ENCODE data around the gene TIMM21. TPM values are rescaled to one million over a fixed set of nuclear protein-coding genes. Genes with fewer than 3 reads are reported as not detected.
A peak's percentile ranks its signal among the peaks of the same experiment; 100 is the strongest.

Gene TIMM21
- total RNA-seq, 1 experiment from 2014 or later = 43.0 TPM

DNA sequence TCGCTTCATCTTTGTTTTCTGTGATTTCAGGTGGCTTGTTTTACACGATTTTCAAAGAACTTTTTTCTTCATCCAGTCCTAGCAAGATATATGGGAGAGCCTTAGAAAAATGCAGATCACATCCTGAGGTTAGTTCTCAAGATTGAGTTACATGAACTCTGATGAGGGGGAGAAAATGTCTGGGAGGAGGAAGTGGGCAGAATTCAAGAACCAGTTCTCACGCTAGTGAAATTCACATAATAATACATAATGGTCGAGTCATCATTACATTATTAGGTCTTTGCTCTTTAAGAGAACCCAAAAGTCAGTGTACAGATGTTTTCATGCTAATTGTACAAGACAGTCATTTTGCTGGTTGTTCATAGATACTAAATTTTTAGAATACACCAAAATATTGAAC lies 7.0 kb downstream of the TIMM21 start:
- peaks cover 7% of the 10 kb centered on the region for H3K36me3 ChIP-seq (replicated peaks; ENCODE audit: control insufficient read depth, insufficient read depth, low read length)
- no peak overlapping the region for H3K4me3 ChIP-seq (ENCODE audit: insufficient read depth, low read depth, low read length)
- no peaks in the 10 kb centered on the region for H3K27me3 ChIP-seq (ENCODE audit: control insufficient read depth, insufficient read depth, low read length)
- no peak for DNase-seq

DNA sequence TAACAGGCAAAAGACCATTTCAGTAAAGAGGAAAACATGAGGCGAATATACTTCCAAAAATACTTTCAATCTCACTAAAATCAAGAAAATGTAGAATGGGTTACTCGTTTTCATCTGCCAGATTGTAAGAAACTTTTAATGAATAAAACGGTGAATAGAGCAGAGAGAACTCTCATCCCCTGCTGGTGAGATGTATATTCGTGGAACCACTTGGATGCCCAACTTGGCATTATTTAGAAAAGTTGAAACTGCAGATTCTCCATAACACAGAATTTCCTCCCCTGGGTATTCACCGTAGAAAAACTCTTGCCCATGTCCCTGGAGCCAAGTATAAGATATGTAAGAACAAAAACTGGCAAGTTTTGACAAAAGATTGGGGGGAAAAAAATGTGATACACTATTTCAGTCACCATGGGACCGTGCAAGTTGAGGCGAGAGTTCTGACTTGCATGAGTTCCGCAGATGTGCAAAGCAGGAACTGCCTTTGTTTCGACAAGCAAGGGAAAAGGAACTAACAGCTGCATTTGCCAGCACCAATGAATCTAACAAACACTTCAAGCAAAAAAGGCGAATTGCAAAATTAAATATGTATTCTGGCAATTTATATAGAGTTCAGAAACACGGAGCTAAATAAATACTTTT lies 14.8 kb downstream of the TIMM21 start:
- no peak overlapping the region for H3K4me3 ChIP-seq (ENCODE audit: insufficient read depth, low read depth, low read length)
- H3K36me3 ChIP-seq (replicated peaks; ENCODE audit: control insufficient read depth, insufficient read depth, low read length) = peaks cover 3% of the 10 kb centered on the region
- DNase-seq = no peak
- H3K27me3 ChIP-seq (ENCODE audit: control insufficient read depth, insufficient read depth, low read length) = no peaks in the 10 kb centered on the region

DNA sequence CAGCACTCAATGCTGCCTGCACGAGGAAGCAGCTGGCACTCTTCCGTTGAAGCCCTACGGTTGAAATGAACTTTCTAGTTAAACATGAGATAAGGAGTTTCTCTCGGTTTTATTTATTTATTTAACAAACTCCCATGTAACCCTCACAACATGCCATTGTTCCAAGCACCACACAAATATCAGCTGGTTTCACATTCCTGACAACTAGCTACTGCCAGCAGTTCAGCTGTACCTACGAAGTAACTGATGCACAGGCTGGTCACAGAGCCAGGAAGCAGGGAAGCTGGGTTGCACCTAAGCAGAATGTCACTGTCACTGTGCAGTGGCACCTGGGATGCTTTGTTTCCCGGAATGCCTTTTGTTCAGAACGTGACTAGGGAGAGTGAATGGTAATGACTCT lies 18.1 kb downstream of the TIMM21 start:
- DNase-seq = no peak
- Histone ChIP-seq H3K4me3 (ENCODE audit: insufficient read depth, low read depth, low read length) (no peak overlapping the region), H3K27me3 (ENCODE audit: control insufficient read depth, insufficient read depth, low read length) (no peaks in the 10 kb centered on the region; the same call in 1 of the 2 replicates), H3K36me3 (replicated peaks; ENCODE audit: control insufficient read depth, insufficient read depth, low read length) (no peaks in the 10 kb centered on the region)

DNA sequence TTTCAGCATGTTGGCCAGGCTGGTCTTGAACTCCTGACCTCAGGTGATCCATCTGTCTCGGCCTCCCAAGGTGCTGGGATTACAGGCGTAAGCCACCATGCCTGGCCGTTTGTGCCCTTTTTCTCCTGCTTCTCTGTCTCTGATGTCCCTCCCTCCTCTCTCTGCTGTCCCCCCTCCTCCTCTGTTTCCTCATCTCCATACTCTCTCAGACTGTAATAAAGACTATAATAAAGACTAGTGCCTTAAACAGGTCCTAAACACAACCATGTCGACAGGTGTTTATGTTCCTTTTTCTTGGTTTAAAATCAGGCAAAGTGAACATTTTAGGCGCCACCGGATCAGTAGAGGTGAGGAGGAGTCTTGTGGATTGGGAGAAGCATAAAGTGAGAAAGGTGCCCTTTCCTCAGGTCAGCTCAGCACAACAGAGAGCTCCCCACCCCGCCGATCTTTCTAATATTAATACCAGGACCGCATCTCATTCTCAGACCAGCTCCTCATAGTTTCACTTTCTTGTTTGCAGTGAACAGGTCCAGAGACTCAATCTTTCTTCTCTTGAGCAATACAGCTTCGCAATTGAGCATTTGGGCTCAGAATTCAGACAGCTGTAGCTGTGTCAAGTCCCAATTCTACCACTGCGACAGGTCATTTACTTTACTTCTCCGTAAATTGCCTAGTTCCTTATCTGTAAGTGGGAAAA lies 23.7 kb downstream of the TIMM21 start:
- no peak overlapping the region for H3K4me3 ChIP-seq (ENCODE audit: insufficient read depth, low read depth, low read length)

DNA sequence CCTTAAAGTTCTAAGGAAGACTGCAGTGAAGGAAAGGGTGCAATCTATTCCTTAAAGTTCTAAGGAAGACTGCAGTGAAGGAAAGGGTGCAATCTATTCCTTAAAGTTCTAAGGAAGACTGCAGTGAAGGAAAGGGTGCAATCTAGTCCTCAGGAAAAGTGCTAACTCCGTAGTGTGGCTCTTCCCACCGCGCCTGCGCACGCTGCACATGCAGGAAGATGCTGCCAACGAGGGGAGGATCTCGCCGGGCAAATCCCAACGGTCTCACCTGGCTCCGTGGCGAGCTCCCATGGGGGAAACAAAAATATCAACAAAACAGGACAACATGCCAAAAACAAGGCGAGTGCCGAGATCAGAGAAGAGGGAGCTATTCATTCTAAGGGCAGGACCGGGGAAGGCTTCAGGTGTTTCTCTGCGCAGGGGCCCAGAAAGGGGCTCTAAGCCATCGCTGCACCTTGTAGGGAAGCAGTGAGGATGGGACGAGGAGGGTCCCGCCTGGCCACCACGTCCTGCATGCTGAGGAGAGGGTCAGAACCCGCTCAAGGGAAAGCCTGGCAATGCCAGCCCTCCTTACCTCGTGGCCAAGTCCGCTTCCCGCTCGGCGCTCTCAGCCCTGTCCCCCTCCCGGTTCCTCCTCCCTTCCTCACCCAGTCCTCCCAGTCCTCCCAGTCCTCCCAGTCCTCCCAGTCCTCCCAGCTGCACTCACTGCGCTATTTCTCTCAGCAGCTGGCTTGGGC lies 24.5 kb downstream of the TIMM21 start:
- H3K27me3 ChIP-seq (ENCODE audit: control insufficient read depth, insufficient read depth, low read length) = no peaks in the 10 kb centered on the region; the same call in 1 of the 2 replicates
- DNase-seq = no peak
- H3K4me3 ChIP-seq (ENCODE audit: insufficient read depth, low read depth, low read length) = no peak overlapping the region
- H3K36me3 ChIP-seq (replicated peaks; ENCODE audit: control insufficient read depth, insufficient read depth, low read length) = no peaks in the 10 kb centered on the region

More for the DNA sequence above, 23.7 kb downstream of the TIMM21 start:
- no peaks in the 10 kb centered on the region; the same call in 1 of the 2 replicates for H3K27me3 ChIP-seq (ENCODE audit: control insufficient read depth, insufficient read depth, low read length)
- no peak for DNase-seq
- H3K36me3 ChIP-seq (replicated peaks; ENCODE audit: control insufficient read depth, insufficient read depth, low read length) = no peaks in the 10 kb centered on the region

DNA sequence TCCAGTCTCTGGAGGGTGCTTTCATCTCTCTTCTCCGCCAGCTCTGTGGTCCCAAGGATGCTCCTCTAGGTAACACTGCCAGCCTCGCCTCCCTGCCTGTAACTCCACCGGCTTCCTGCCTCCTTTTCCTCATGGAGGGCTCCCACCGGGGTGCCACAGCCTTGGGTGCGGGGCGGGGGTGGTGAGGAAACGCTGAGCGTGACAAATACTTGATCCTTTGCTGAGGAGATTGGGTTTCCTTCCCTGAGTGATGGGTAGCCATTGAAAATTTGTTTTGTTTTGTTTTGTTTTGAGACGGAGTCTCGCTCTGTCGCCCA lies 25.1 kb downstream of the TIMM21 start:
- H3K27me3 ChIP-seq (ENCODE audit: control insufficient read depth, insufficient read depth, low read length) = no peaks in the 10 kb centered on the region; the same call in 1 of the 2 replicates
- H3K4me3 ChIP-seq (ENCODE audit: insufficient read depth, low read depth, low read length) = no peak overlapping the region
- DNase-seq = no peak
- no peaks in the 10 kb centered on the region for H3K36me3 ChIP-seq (replicated peaks; ENCODE audit: control insufficient read depth, insufficient read depth, low read length)

DNA sequence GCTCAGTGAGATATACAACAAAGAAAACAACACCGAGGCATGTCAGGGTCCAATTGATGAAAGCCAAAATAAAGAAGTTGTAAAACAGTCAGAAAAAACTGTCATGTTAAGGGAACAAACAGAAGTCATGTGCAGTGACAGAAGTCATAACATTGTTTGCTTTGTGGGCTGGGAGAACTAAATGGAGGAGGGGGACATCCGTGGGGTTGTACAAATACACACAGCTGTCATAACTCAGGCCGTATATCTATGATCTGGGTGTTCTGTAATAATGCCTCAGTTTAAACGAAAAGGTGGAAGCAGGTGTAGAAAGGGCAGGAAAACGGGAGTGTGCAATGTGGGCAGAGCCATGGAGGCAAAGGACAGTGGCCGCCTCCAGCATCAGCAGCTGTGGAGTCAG lies 27.3 kb downstream of the TIMM21 start:
- no peaks in the 10 kb centered on the region; the same call in 1 of the 2 replicates for H3K27me3 ChIP-seq (ENCODE audit: control insufficient read depth, insufficient read depth, low read length)
- no peaks in the 10 kb centered on the region for H3K36me3 ChIP-seq (replicated peaks; ENCODE audit: control insufficient read depth, insufficient read depth, low read length)
- H3K4me3 ChIP-seq (ENCODE audit: insufficient read depth, low read depth, low read length) = no peak overlapping the region
- DNase-seq = no peak

DNA sequence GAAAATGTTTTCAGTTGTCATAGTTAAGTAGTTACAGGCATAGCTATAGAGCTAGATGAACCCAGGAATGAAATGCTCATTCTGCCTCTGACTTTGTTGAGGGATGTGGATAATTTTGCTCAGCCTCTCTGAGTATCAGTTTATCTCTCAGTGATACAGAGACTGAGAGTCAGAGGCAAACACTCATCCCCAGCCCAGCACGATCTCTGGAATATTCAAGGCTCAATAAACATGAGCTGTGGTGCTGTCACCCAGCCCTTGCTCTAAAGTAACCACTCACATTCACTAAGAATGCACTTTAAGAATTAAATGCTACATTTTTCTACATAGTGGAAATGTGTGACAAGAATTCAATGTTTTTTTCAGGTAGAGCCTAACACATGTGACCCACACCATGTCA lies 30.6 kb downstream of the TIMM21 start:
- Histone ChIP-seq H3K36me3 (replicated peaks; ENCODE audit: control insufficient read depth, insufficient read depth, low read length) (no peaks in the 10 kb centered on the region), H3K27me3 (ENCODE audit: control insufficient read depth, insufficient read depth, low read length) (no peaks in the 10 kb centered on the region), H3K4me3 (ENCODE audit: insufficient read depth, low read depth, low read length) (no peak overlapping the region)
- DNase-seq = no peak

DNA sequence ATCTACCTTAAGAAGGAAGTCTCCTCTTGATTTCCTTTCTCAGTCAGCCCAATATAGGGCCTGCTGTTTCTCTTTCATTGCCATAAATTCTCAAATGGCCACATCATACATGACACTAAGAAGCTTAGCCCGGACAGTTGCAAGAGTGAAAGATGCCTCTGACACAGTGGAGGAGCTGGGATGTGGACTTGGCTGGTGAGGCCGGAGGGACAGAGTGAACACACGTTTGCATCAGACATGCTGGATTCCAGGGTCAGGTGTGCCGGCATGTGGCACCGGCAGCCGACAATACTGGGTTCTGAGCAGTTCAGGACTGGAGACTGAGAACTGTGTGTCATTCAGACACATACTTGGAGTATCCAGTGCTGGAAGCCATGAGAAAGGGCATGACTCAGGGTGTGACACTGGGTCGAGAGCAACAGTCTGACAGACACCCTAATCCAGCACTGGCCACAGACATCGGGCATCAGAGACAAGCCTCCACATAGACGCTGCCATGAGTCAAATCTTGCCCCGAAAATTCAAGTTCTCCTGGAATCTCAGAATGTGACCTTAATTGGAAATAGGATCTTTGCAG lies 31.4 kb downstream of the TIMM21 start:
- no peak overlapping the region for H3K4me3 ChIP-seq (ENCODE audit: insufficient read depth, low read depth, low read length)
- no peaks in the 10 kb centered on the region for H3K27me3 ChIP-seq (ENCODE audit: control insufficient read depth, insufficient read depth, low read length)
- H3K36me3 ChIP-seq (replicated peaks; ENCODE audit: control insufficient read depth, insufficient read depth, low read length) = no peaks in the 10 kb centered on the region
- DNase-seq = no peak

DNA sequence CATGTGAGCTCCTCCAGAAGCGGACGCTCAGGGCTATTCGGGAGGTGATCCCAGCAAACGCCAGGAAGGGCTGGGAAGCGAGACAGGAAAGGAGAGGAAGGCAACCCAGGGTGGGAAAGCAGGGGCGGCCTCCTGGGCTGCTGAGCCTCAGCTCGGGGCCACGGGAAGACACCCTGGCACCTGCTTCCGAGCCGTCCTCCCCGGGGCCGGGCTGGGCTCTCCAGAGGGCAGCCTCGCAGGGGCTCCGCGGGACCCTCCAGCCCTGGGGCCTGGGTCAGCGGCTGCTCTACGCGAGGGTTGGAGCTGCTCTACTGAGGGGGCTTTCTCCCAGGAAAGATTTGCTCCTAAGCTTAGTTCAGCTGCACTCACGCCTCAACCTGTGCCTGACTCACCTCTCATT lies 34.0 kb downstream of the TIMM21 start:
- Histone ChIP-seq H3K36me3 (replicated peaks; ENCODE audit: control insufficient read depth, insufficient read depth, low read length) (no peaks in the 10 kb centered on the region), H3K27me3 (ENCODE audit: control insufficient read depth, insufficient read depth, low read length) (no peaks in the 10 kb centered on the region), H3K4me3 (ENCODE audit: insufficient read depth, low read depth, low read length) (no peak overlapping the region)
- peak; percentile 43 for DNase-seq

DNA sequence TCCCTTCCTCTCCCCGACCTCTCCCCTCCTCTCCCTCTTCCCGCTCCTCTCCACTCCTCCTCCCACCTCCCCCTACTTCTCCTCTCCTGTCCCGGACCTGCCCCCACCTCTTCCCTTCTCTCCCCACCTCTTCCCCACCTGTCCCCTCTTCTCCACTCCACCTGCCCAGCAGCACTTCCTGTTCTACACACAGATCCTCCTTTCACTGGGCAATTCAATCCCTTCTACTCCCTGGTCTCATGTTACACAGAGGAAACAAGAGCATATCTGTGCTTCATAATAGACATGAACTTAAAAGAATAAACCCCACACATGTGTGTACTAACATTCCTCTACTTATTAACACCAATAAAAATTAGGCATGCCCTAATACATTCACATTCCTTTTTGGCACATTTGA lies 34.8 kb downstream of the TIMM21 start:
- H3K27me3 ChIP-seq (ENCODE audit: control insufficient read depth, insufficient read depth, low read length) = no peaks in the 10 kb centered on the region
- no peaks in the 10 kb centered on the region for H3K36me3 ChIP-seq (replicated peaks; ENCODE audit: control insufficient read depth, insufficient read depth, low read length)
- H3K4me3 ChIP-seq (ENCODE audit: insufficient read depth, low read depth, low read length) = no peak overlapping the region
- no peak for DNase-seq

DNA sequence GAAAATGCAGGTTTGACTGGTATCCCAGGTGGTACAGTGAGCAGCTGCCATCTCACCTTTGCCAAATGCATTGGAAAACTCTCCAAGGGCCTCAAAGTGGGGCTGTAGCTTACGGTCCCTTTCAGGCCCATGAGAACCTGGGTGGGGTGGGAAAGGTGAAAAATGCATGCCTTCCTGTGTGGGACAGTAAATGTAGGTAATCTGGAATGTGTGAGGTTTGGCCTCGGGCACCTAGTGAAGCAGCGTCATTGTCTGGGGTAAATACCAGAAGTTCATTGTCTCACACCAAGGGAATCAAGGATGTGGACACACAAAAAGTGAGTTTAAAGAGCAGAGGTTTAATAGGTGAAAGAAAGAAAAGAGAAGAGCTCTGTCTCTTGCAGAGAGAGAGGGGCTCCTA lies 36.6 kb downstream of the TIMM21 start:
- Histone ChIP-seq H3K4me3 (ENCODE audit: insufficient read depth, low read depth, low read length) (no peak overlapping the region), H3K27me3 (ENCODE audit: control insufficient read depth, insufficient read depth, low read length) (no peaks in the 10 kb centered on the region), H3K36me3 (replicated peaks; ENCODE audit: control insufficient read depth, insufficient read depth, low read length) (no peaks in the 10 kb centered on the region)
- DNase-seq = no peak

DNA sequence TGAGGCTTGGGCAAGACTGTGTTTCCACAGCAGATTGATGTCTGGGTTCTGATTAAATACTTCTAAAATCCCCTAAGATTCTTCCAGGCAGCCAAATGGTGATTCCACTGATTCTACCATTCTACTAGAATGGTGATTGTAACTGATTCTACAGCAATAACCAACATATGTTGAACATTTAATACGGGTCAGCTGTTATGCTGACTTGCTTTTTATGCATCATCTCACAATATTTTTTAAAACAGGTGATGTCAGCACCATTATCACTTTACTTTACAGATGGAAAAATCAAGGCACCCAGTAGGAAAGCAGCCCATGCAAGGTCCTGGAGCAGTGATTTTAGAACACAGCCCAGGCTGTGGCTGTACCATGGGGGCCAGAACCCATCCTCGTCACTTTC lies 37.5 kb downstream of the TIMM21 start:
- no peaks in the 10 kb centered on the region for H3K36me3 ChIP-seq (replicated peaks; ENCODE audit: control insufficient read depth, insufficient read depth, low read length)
- no peak for DNase-seq
- no peak overlapping the region for H3K4me3 ChIP-seq (ENCODE audit: insufficient read depth, low read depth, low read length)
- H3K27me3 ChIP-seq (ENCODE audit: control insufficient read depth, insufficient read depth, low read length) = no peaks in the 10 kb centered on the region

DNA sequence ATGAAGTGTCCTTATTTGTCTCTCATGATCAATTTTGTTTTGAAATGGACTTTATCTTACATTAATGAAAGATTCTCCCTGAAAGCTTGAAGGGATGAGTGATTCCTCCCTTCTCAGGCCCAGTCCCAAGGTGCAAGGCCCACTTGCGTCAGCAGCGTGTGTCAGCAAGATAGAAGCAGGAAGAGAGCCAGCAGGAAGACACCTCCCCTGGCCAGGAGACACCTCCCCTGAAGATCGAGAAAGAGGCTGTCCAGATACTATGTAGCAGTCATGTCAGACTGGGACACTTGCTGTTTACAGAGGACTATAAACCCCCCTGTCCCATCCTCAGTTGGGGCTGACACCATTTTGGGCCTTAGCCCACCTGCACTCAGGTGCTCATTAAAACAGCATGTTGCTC lies 38.3 kb downstream of the TIMM21 start:
- no peak for DNase-seq
- H3K4me3 ChIP-seq (ENCODE audit: insufficient read depth, low read depth, low read length) = no peak overlapping the region
- H3K27me3 ChIP-seq (ENCODE audit: control insufficient read depth, insufficient read depth, low read length) = no peaks in the 10 kb centered on the region
- H3K36me3 ChIP-seq (replicated peaks; ENCODE audit: control insufficient read depth, insufficient read depth, low read length) = no peaks in the 10 kb centered on the region

DNA sequence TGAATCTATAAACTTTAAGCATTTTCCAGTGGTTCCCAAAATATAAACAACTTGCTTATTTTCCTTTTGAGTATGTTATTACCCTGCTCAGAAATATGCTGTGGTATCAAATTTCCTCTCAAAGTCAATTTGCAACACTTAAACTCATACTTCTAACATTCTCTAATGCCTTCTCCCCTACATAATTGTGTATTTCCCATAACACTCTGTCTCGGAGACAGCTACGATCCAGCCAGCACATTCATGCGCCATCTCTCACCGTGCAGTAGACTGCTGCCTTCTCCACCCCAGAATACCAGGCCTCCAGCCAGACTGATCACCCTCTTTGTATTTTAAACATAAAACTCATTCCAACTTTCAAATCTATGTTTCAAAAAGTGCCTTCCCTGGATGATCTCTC lies 41.8 kb downstream of the TIMM21 start:
- Histone ChIP-seq H3K4me3 (ENCODE audit: insufficient read depth, low read depth, low read length) (no peak overlapping the region), H3K27me3 (ENCODE audit: control insufficient read depth, insufficient read depth, low read length) (no peaks in the 10 kb centered on the region), H3K36me3 (replicated peaks; ENCODE audit: control insufficient read depth, insufficient read depth, low read length) (no peaks in the 10 kb centered on the region)
- no peak for DNase-seq
